Stimulated activated CD8-positive, alpha-beta memory T cell treated with anti-CD3 and anti-CD28 coated beads, Interleukin-4, amount 100 ng/mL, for 24 hours (primary cell): ENCODE results near the gene WBP1.
"Not testable (repeated sequence)": the region's sequence is repeated elsewhere in the genome, so short reads cannot be mapped to it uniquely, and the experiment has no call there.

Source experiments
- DNase-seq: peaks from one replicate; pipeline ENCODE4 v3.0.0-alpha.2; 2020; ENCODE audit warnings: low read depth

The WBP1 gene

GRCh38 chr2:74454654-74455511, 3.4 kb upstream of the WBP1 start, which contains the start of gene INO80B:
Gene INO80B (plus strand): TSS chr2:74455087. CDS start chr2:74455117, 30 bp downstream.
- DNase-seq, result peak; percentile 89

GRCh38 chr2:74457129-74457548, 1.1 kb upstream of the WBP1 start:
- no peak for DNase-seq

- peak; percentile 79 for DNase-seq
Measured at GRCh38 chr2:74457549-74458131, 598 bp upstream of the WBP1 start.

- DNase-seq, result no peak
Measured at GRCh38 chr2:74458938-74459363, 713 bp downstream of the WBP1 start.

GRCh38 chr2:74459503-74460118, 1.4 kb downstream of the WBP1 start:
- not testable (repeated sequence) for DNase-seq

GRCh38 chr2:74460187-74460586, 1.9 kb downstream of the WBP1 start:
- not testable (repeated sequence) for DNase-seq

- no peak for DNase-seq
Measured at GRCh38 chr2:74461187-74462053, 3.2 kb downstream of the WBP1 start.

- DNase-seq, result no peak
Measured at GRCh38 chr2:74462054-74462785, 4.0 kb downstream of the WBP1 start.

GRCh38 chr2:74462786-74463105, 4.5 kb downstream of the WBP1 start:
- DNase-seq, result no peak

GRCh38 chr2:74464406-74464805, 6.2 kb downstream of the WBP1 start:
- DNase-seq, result no peak

- not testable (repeated sequence) for DNase-seq
Measured at GRCh38 chr2:74470742-74471141, 12.5 kb downstream of the WBP1 start.

- DNase-seq, result no peak
Measured at GRCh38 chr2:74471332-74472065, 13.3 kb downstream of the WBP1 start.

- peak; percentile 92 for DNase-seq
Measured at GRCh38 chr2:74472086-74472944, 14.1 kb downstream of the WBP1 start, which contains the start of gene MRPL53. Gene MRPL53 (minus strand): TSS chr2:74472680. CDS start chr2:74472660, 20 bp downstream.

GRCh38 chr2:74472945-74473258, 14.7 kb downstream of the WBP1 start:
- DNase-seq, result no peak

GRCh38 chr2:74474481-74474880, 16.2 kb downstream of the WBP1 start:
- DNase-seq, result no peak

GRCh38 chr2:74474899-74475298, 16.7 kb downstream of the WBP1 start:
- DNase-seq, result no peak

- no peak for DNase-seq
Measured at GRCh38 chr2:74481431-74481830, 23.2 kb downstream of the WBP1 start.

GRCh38 chr2:74481961-74482800, 23.9 kb downstream of the WBP1 start:
- peak; percentile 37 for DNase-seq
